GM10248 (cell line): ENCODE data around the gene SHPK.
A peak's percentile ranks its signal among the peaks of the same experiment; 100 is the strongest.

ENCODE experiments used
- CTCF ChIA-PET: fragments of 300-600 bp; sonication (Branson Sonifier 250); formaldehyde crosslinking; extraction: SDS; loops from one replicate; lab custom pipeline; 2021; ENCODE audit warnings: antibody characterized with exemption; lab: Yijun Ruan, JAX
- POLR2A ChIA-PET: fragments of 350-650 bp; sonication (Branson Sonifier 250); formaldehyde crosslinking; extraction: SDS; loops from one replicate; lab custom pipeline; 2020; ENCODE audit warnings: antibody characterized with exemption; lab: Yijun Ruan, JAX
- DNase-seq: peaks from one replicate; pipeline ENCODE4 v3.0.0; 2012; ENCODE audit errors: extremely low spot score
- TF ChIP-seq, protein P1 (sequence below): IDR thresholded peaks from 2 replicates; pipeline ENCODE4 v1.5.1; 2012; ENCODE audit warnings: mild to moderate bottlenecking, low read depth; ENCODE audit errors: extremely low read depth, missing control alignments, control extremely low read depth

The SHPK gene

GRCh38 chr17:3657588-3657869 is 21.5 kb upstream of the SHPK start:
- TF ChIP-seq, protein P1, sequence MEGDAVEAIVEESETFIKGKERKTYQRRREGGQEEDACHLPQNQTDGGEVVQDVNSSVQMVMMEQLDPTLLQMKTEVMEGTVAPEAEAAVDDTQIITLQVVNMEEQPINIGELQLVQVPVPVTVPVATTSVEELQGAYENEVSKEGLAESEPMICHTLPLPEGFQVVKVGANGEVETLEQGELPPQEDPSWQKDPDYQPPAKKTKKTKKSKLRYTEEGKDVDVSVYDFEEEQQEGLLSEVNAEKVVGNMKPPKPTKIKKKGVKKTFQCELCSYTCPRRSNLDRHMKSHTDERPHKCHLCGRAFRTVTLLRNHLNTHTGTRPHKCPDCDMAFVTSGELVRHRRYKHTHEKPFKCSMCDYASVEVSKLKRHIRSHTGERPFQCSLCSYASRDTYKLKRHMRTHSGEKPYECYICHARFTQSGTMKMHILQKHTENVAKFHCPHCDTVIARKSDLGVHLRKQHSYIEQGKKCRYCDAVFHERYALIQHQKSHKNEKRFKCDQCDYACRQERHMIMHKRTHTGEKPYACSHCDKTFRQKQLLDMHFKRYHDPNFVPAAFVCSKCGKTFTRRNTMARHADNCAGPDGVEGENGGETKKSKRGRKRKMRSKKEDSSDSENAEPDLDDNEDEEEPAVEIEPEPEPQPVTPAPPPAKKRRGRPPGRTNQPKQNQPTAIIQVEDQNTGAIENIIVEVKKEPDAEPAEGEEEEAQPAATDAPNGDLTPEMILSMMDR: no peak
- POLR2A ChIA-PET: interaction anchor here (0.7 kb wide), 1 partner anchor 21 kb away, joined by 3 read pairs; the partner anchor contains the start of genes CTNS and SHPK
- DNase-seq: no peak
- CTCF ChIA-PET: no interaction called here

DNA sequence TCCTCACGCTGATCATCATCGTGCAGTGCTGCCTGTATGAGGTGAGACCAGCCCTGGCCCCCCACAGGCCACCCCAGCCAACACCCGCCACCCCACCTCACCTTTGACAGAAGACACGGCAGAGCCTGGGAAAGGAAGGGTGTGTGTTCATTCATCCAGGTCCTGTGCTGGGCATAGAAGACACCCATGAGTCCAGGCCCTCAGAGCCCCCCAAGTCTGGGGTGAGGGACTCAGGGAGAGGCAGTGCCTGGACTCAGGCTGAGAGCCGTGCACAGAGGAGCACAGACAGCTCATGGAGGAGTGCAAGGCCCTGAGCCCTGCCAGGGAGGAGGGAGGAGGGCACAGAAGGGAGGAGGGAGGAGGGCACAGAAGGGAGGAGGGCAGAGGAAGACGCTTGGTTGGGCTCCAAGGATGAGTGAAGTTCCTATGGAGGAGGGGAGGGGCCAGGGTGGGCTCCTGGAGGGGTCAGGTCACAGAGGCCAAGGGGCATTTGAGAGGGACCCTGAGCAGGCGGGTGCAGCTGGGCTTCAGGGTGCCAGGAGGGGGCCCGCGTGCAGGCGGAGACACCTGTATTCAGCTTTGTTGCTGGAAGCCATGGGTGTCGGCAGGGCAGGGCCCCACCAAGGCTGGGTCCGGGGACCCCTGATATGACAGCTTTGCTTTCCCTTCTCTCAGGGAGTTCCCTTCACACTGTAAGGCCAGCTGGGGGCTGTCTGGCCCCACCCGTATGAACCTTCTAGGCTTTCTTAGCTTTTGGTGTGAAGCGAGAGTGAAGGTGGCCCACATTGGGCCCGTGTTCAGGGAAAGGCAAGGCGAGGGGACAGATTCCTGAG is 20.9 kb upstream of the SHPK start:
- ChIA-PET POLR2A (interaction anchor here (0.7 kb wide), 1 partner anchor 21 kb away, joined by 3 read pairs; the partner anchor contains the start of genes CTNS and SHPK), CTCF (no interaction called here)
- TF ChIP-seq, protein P1: no peak
- DNase-seq: no peak

DNA sequence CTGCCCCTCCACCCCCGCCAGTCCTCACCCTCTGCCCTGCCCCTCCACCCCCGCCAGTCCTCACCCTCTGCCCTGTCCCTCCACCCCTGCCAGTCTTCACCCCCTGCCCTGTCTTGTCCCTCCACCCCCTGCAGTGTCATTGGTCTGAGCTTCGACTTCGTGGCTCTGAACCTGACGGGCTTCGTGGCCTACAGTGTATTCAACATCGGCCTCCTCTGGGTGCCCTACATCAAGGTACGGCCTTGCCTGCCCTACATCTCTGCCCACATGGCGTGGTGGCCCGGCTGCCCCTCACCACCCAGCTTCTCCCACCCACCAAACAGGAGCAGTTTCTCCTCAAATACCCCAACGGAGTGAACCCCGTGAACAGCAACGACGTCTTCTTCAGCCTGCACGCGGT is 20.3 kb upstream of the SHPK start:
- CTCF ChIA-PET: interaction anchor here (1.6 kb wide), 1 partner anchor 20 kb away, joined by 3 read pairs; the partner anchor contains the start of gene SHPK
- POLR2A ChIA-PET: no interaction called here
- TF ChIP-seq, protein P1: no peak
- no peak for DNase-seq

DNA sequence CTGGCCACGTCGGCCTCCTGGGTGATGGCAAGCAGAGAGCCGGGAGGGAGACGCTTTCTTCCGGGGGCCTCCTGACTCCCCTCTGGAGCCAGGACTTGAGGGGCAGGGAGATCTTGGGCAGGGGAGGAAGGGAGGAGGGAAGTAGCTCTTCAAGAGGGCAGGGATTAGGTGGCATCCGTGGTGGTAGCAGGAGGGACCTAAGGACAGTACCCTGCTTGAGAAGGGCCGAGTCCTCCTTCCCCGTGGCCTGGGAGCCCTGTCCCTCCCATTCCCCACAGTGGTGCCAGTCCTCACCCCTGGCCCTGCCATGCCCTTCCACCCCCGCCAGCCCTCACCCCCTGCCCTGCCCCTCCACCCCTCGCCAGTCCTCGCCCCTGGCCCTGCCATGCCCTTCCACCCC is 19.7 kb upstream of the SHPK start:
- ChIA-PET CTCF (interaction anchor here (1.6 kb wide), 1 partner anchor 20 kb away, joined by 3 read pairs; the partner anchor contains the start of gene SHPK), POLR2A (no interaction called here)
- TF ChIP-seq, protein P1: no peak
- DNase-seq: no peak

- TF ChIP-seq, protein P1: peak; percentile 26
- ChIA-PET POLR2A (no interaction called here), CTCF (interaction anchor here (0.9 to 2.2 kb wide), 9 partner anchors 9 to 600 kb away, joined by 3 to 6 read pairs (median 3); partner anchors contain the start of gene SHPK)
- DNase-seq: peak; percentile 66
These were observed 11.9 kb upstream of the SHPK start for GRCh38 chr17:3647769-3648555.

- POLR2A ChIA-PET: no interaction called here
These were observed 11.2 kb upstream of the SHPK start for GRCh38 chr17:3647251-3647650.

More at GRCh38 chr17:3647251-3647650, 11.2 kb upstream of the SHPK start:
- TF ChIP-seq, protein P1: no peak
- CTCF ChIA-PET: interaction anchor here (0.9 to 2.2 kb wide), 6 partner anchors 9 to 599 kb away, joined by 3 to 6 read pairs (median 3); partner anchors contain the start of gene EMC6
- DNase-seq: no peak
